SH-SY5Y (cell line): Measurements from ENCODE around the gene AR.

Source experiments
- GATA2 ChIP-seq: IDR thresholded peaks from 2 replicates; pipeline ENCODE4 v1.6.1; 2011; ENCODE audit warnings: mild to moderate bottlenecking, low read depth, low read length
- GATA3 ChIP-seq: IDR thresholded peaks from 2 replicates; pipeline ENCODE4 v1.6.1; 2011; ENCODE audit warnings: low read depth, mild to moderate bottlenecking, low read length, moderate library complexity

GRCh38 chrX:67596839-67597790 lies 53.3 kb downstream of the AR start:
- no peak for TF ChIP-seq GATA2
- TF ChIP-seq GATA3 = no peak
